ENCODE results near the gene GALNT9.
"Not testable (repeated sequence)": the region's sequence is repeated elsewhere in the genome, so short reads cannot be mapped to it uniquely, and the experiment has no call there.

GALNT9 gene

GRCh38 chr12:132278401-132279183, 50.8 kb downstream of the GALNT9 start:
- DNase-seq = no peak

GRCh38 chr12:132277949-132278348, 51.4 kb downstream of the GALNT9 start:
- DNase-seq = no peak

- DNase-seq = no peak
Measured at GRCh38 chr12:132277374-132277941, 51.9 kb downstream of the GALNT9 start.

DNA sequence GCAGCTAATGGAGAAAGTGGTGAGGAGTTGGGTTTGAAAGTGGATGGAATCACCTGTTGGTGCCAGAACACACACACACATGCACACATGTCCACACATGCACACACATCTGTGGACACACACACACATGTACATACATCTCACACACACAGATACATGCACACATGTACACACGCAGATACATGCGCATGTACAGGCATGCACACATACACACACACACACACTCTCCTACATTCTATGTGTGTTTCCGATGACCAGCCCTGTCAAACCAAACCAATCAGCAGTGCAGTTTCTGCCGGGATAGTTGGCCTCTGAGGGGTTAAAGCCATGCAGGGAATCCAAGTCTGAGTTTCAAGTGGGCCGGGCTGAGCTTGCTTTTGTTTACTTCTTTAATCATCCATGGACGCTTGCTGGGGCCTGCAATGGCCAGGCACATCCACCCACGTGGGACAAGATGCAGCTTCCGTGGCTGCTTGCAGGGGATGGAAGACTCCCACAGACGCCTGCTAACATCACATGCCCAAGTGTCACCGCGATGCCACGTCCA, 52.5 kb downstream of the GALNT9 start:
- DNase-seq = no peak

- no peak for DNase-seq
Measured at GRCh38 chr12:132276066-132276826, 53.1 kb downstream of the GALNT9 start.

DNA sequence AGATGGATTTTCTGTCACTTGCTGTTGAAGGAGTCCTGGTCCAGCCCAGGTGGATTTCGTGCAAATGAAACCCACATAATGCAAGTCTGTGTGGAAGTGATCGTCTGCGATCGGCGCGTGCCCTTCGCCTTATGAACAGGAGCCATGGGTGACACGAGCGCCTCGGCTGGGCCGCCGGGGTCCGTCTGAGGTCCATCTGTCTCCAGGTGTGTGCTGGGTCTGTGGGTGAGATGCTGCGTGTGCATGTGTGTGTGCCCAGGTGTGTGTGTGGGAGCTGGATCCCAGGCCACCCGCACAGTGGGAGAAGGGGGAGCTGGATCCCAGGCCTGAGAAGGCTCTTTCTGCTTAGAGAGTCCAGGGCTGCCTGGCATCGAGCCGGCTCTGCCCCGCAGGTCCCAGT, 53.8 kb downstream of the GALNT9 start:
- no peak for DNase-seq

DNA sequence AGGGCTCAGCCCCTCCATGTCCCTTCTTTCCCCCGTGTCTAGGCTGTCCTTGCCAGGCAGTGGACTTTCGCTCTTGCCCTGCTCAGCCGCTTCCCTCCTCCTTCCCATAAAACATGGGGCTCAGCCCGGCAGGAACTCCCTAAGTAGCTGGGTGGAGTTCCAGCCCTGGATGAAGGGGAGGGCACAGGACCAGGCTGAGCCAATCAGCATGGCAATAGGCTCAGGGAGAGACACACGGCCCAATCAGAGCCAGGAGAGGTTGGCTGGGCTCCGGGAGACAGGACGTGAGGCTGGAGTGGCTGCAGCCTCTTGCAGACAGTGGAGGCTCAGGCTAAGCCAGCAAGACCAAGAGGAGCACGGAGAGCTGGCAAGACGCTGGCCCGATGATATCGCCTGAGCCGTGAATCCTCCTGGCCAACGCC, 54.3 kb downstream of the GALNT9 start:
- DNase-seq = no peak

- DNase-seq = no peak
Measured at GRCh38 chr12:132273992-132274334, 55.4 kb downstream of the GALNT9 start.

- DNase-seq = no peak
Measured at GRCh38 chr12:132272711-132273110, 56.7 kb downstream of the GALNT9 start.

DNA sequence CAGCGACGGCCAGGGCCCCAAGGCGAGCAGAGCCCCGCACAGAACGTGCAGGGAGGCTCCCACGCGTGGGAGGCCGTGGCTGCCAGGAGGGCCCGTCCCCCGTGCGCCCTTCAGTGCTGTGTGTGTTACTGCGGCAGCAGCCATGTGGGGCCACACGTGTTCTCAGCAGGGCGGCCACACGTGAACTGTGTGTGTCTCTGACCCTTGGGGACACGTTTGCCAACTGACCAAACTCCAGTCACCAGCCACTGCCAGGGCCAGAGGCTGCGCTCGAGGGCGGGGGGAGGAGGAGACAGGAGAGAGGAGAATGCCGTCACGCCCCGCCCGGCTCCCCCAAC, 57.7 kb downstream of the GALNT9 start:
- no peak for DNase-seq

- no peak for DNase-seq
Measured at GRCh38 chr12:132270969-132271754, 58.2 kb downstream of the GALNT9 start.

DNA sequence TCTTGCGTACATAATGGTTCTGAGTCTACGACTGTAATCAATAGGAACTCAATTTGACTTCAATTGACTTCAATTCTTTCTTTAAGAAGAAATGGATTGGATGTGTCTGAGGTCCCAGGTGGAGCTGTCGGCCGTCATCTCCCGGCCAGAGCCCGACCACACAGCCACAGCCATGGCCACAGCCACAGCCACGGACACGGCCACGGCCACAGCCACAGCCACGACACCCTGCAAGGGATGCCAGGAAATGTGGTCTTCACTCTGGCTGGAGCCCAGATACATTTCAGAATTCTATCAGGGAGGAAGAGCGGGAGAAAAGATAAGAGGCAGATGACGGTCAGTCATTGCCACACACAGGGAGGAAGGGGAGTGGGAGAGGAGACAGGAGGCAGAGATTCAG, 58.9 kb downstream of the GALNT9 start:
- no peak for DNase-seq

- DNase-seq = no peak
Measured at GRCh38 chr12:132269271-132269968, 60.0 kb downstream of the GALNT9 start.

DNA sequence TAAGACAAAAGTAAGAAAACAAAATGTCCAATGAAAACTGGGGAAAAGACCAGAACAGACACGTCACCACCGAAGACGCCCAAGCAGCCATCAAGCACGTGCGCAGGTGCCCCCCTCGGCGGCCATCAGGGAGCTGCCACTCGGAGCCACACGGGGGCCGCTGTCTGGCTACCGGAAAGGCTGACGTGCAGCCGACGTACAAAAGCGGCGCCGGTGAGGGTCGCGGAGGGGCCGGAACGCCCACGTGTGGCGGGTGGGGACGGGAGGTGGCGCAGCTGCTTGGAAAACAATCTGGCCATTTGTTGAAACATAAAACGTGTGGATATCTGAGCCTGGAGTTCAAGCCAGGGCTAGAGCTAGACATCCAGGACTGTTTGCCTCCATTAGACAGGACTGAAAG, 60.7 kb downstream of the GALNT9 start:
- no peak for DNase-seq

DNA sequence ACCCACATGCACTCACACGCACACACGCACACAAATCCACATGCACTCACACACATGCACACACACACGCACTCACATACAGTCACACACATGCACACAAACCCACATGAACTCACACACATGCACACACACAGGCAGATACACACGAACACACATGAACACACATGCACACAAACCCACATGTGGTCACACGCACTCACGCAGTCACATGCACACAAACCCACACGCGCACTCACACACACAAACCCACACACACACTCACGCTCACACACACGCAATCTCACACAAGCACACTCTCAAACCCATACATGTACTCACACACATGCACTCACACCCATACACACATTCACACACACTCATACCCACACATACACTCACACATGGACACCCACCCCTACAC, 61.5 kb downstream of the GALNT9 start:
- no peak for DNase-seq

- no peak for DNase-seq
Measured at GRCh38 chr12:132266802-132267201, 62.6 kb downstream of the GALNT9 start.

GRCh38 chr12:132266370-132266769, 63.0 kb downstream of the GALNT9 start:
- DNase-seq = no peak

- DNase-seq = not testable (repeated sequence)
Measured at GRCh38 chr12:132265822-132266221, 63.6 kb downstream of the GALNT9 start.

DNA sequence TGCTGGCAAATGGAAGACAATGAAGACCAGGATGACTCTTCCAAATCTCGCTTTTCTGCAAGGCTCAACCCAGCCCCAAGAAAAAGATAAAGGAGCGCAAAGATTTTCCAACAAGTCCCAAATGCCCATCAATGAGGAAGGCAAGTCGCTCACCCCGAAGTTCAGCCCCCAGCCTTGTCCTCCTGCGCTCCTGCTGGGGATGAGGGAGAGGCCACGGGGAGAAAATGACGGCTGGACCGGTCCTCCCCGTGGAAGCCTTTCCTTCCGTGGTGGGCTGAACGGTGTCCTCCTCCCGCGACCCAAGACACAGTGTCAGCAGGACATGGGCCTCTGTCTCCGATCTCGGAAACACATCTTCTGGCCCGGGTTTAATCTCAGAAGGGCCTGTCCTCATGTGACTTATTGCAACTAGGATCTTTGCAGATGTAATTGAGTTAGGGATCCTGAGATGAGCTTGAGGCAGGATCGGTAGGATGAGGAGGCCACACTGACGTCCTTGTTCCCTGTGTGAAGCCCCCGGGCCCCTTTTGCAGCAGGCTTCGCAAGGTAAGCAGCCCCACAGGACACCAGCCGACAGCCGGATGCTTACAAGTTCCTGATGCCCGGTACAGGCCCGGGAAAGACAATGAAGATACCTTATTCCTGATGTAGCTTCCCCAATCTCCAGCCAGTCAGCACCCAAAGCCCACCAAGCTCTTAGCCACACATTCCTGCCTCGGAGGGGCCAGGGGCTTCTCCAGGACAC, 64.2 kb downstream of the GALNT9 start:
- no peak for DNase-seq

- DNase-seq = no peak
Measured at GRCh38 chr12:132264086-132265010, 65.0 kb downstream of the GALNT9 start.

All from NCI-H1694 (cell line).